Testis (tissue), 2 donors: ENCODE data around the gene MAGI2.

ENCODE experiments used
- POLR2A ChIP-seq: fragments of 450-650 bp; IDR thresholded peaks from one replicate; pipeline ENCODE4 v1.6.1; 2017; ENCODE audit warnings: antibody characterized with exemption, mild to moderate bottlenecking, moderate library complexity
- TF ChIP-seq, protein P1 (sequence below), 3 experiments: fragments of 450-650 bp in 2 of 3; fragments of 200-600 bp in 1 of 3; sonication (generic) in 1 of 3; IDR thresholded peaks; one replicate each; pipeline ENCODE4 v1.5.1; 2016 to 2019; ENCODE audit warnings: antibody characterized with exemption in 3 of 3, mild to moderate bottlenecking in 2 of 3, moderate library complexity in 1 of 3

DNA sequence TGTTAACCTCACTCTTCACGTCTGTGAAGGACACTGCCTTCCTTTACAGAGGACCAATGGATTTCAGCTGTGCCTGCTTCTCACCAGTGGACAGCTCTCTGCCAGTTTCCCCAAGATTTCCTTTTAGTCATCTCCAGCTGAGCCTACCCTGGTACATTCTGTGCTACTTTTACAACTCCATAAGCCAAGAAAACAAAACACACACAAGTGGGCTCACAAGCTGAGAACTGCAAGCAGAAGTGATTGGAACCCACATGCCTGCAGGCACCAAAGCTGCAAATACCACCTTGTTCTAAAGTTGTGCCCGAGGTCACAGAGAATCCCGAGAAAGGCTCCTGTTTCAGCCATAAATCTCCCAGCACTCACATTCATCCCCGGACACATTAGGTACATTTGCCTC is 1018.1 kb downstream of the MAGI2 start:
- TF ChIP-seq, protein P1, sequence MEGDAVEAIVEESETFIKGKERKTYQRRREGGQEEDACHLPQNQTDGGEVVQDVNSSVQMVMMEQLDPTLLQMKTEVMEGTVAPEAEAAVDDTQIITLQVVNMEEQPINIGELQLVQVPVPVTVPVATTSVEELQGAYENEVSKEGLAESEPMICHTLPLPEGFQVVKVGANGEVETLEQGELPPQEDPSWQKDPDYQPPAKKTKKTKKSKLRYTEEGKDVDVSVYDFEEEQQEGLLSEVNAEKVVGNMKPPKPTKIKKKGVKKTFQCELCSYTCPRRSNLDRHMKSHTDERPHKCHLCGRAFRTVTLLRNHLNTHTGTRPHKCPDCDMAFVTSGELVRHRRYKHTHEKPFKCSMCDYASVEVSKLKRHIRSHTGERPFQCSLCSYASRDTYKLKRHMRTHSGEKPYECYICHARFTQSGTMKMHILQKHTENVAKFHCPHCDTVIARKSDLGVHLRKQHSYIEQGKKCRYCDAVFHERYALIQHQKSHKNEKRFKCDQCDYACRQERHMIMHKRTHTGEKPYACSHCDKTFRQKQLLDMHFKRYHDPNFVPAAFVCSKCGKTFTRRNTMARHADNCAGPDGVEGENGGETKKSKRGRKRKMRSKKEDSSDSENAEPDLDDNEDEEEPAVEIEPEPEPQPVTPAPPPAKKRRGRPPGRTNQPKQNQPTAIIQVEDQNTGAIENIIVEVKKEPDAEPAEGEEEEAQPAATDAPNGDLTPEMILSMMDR (IDR thresholded peaks at IDR 0.05): no peak
- no peak for TF ChIP-seq POLR2A
